Thyroid gland (tissue), 4 donors: ENCODE results near the gene PHACTR3. TPM values are rescaled to one million over a fixed set of nuclear protein-coding genes. Genes with fewer than 3 reads are reported as not detected.
"Not testable (repeated sequence)": the region's sequence is repeated elsewhere in the genome, so short reads cannot be mapped to it uniquely, and the experiment has no call there.

Source experiments
- DNase-seq, 2 donors: peaks; one replicate each; pipeline ENCODE4 v3.0.0-alpha.2; 2019
- H3K27ac ChIP-seq, 3 donors: fragments of 200-600 bp; sonication (generic); 1 replicate in 2 of 3; 2 replicates in 1 of 3; pipeline ENCODE4 v1.5.1; 2016 to 2019; ENCODE audit warnings: mild to moderate bottlenecking in 1 of 3, moderate library complexity in 1 of 3
- H3K27me3 ChIP-seq: fragments of 200-600 bp; sonication (generic); one replicate; pipeline ENCODE4 v1.5.1; 2019
- H3K36me3 ChIP-seq, 2 donors: fragments of 200-600 bp; sonication (generic); one replicate each; pipeline ENCODE4 v1.5.1; 2016 to 2019
- H3K4me1 ChIP-seq, 2 donors: fragments of 200-600 bp; sonication (generic); one replicate each; pipeline ENCODE4 v1.5.1; 2017 to 2019
- H3K4me3 ChIP-seq, 3 donors: fragments of 200-600 bp; sonication (generic); replicated peaks in 1 of 3; 1 replicate in 2 of 3; 2 replicates in 1 of 3; pipeline ENCODE4 v1.5.1; 2016; ENCODE audit warnings: mild to moderate bottlenecking in 1 of 3
- H3K9me3 ChIP-seq: fragments of 200-600 bp; sonication (generic); one replicate; pipeline ENCODE4 v1.5.1; 2017
- POLR2A ChIP-seq, 2 donors: fragments of 450-650 bp; IDR thresholded peaks; one replicate each; pipeline ENCODE4 v1.6.1; 2017; ENCODE audit warnings: antibody characterized with exemption in 2 of 2, mild to moderate bottlenecking in 2 of 2, moderate library complexity in 1 of 2
- WGBS, 2 donors: methylation state at CpG; one replicate each; pipeline ENCODE4 v1.1.5; 2017; 5-methylcytosine and 5-hydroxymethylcytosine counted together
- intact Hi-C: fragments of 100-400 bp; cut with DNase I; formaldehyde crosslinking; loops from one replicate; pipeline ENCODE4 v1.15.1; 2023
- total RNA-seq, 4 donors: library from RNA; depleted of rRNA; stranded (reverse); fragments of >200 nt; gene quantifications; one replicate each; pipeline ENCODE4 v1.2.3, GENCODE V29; 2016
- TF ChIP-seq, protein P1 (sequence below), 6 experiments: fragments of 200-600 bp in 3 of 6; fragments of 450-650 bp in 3 of 6; sonication (generic) in 3 of 6; IDR thresholded peaks; one replicate each; pipeline ENCODE4 v1.5.1; 2016 to 2019; ENCODE audit warnings: antibody characterized with exemption in 6 of 6, mild to moderate bottlenecking in 2 of 6, inconsistent platforms in 1 of 6, moderate library complexity in 1 of 6

The PHACTR3 gene
- total RNA-seq, result 1 to 10 TPM in 1 of 4 donors, not detected in 3; 2.4 TPM

- no peak within 1 kb of the TSS for H3K27ac ChIP-seq
- peaks cover 16% of the 10 kb centered on the region for H3K27me3 ChIP-seq
- intact Hi-C loops, result no loop called here
- no peaks in the 10 kb centered on the region for H3K36me3 ChIP-seq
- no peaks in the 10 kb centered on the region for H3K9me3 ChIP-seq
- H3K4me1 ChIP-seq, result peaks cover 0 to 9% of the 10 kb centered on the region in 2 donors
- 4% methylated on average over 24 to 40 of the region's 40 CpGs for WGBS, 2 donors
- H3K4me3 ChIP-seq, result no peak within 1 kb of the TSS
- no peak for DNase-seq
- no peak for TF ChIP-seq POLR2A (IDR thresholded peaks at IDR 0.05)
- TF ChIP-seq, protein P1, sequence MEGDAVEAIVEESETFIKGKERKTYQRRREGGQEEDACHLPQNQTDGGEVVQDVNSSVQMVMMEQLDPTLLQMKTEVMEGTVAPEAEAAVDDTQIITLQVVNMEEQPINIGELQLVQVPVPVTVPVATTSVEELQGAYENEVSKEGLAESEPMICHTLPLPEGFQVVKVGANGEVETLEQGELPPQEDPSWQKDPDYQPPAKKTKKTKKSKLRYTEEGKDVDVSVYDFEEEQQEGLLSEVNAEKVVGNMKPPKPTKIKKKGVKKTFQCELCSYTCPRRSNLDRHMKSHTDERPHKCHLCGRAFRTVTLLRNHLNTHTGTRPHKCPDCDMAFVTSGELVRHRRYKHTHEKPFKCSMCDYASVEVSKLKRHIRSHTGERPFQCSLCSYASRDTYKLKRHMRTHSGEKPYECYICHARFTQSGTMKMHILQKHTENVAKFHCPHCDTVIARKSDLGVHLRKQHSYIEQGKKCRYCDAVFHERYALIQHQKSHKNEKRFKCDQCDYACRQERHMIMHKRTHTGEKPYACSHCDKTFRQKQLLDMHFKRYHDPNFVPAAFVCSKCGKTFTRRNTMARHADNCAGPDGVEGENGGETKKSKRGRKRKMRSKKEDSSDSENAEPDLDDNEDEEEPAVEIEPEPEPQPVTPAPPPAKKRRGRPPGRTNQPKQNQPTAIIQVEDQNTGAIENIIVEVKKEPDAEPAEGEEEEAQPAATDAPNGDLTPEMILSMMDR (IDR thresholded peaks at IDR 0.05), result no peak
These were observed at the start of gene PHACTR3 for GRCh38 chr20:59603781-59604541. TSS of gene PHACTR3 (plus strand) at chr20:59604540. CDS start at chr20:59605015, 475 bp downstream.

DNA sequence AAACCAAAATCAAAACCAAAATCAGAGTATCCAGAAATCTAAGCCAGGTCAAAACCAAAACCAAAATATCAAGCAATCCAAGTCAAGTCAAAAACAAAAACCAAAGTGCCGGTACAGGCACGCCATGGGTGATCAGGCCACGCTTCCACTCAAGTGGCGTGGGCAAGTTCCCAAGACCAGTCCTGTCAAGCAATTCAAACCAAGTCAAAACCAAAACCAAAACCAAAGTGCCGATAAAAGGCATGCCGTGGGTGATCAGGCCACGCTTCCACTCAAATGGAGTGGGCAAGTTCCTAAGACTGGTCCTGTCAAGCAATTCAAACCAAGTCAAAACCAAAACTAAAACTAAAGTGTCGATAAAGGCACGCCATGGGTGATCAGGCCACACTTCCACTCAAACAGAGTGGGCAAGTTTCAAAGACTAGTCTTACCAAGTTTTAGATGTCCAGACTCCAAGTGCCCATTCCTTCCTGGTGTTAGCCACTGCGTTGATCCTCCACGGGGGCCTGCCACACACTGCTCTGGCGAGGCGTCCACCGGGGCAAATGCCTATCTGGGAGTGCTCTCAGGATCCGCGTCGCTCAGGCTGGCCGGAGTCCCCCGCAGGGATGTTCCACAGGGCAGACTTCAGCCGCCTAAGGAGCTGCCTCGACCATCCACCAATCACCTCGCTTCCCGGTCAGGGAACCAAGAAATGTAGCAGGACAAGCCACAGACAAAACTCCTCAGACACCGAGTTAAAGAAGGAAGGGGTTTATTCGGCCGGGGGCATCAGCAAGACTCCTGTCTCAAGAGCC, 46.4 kb upstream of the PHACTR3 start:
- 87 to 88% methylated on average over 18 to 26 of the region's 26 CpGs for WGBS, 2 donors
- DNase-seq, intact Hi-C loops, H3K4me1 ChIP-seq, H3K27ac ChIP-seq, H3K27me3 ChIP-seq, H3K36me3 ChIP-seq, H3K9me3 ChIP-seq, H3K4me3 ChIP-seq: not testable (repeated sequence)

GRCh38 chr20:59559024-59559817, 45.1 kb upstream of the PHACTR3 start:
- Histone ChIP-seq H3K27me3 (no peaks in the 10 kb centered on the region), H3K36me3 (no peaks in the 10 kb centered on the region), H3K4me1 (no peaks in the 10 kb centered on the region), H3K4me3 (no peak overlapping the region), H3K27ac (no peak overlapping the region), H3K9me3 (no peaks in the 10 kb centered on the region)
- DNase-seq, result no peak
- TF ChIP-seq, protein P1 (IDR thresholded peaks at IDR 0.05), result no peak
- no peak for TF ChIP-seq POLR2A (IDR thresholded peaks at IDR 0.05)
- intact Hi-C loops, result no loop called here
- WGBS, 2 donors, result 87 to 94% methylated on average over 14 of the region's 14 CpGs

- H3K27ac ChIP-seq, result no peak overlapping the region
- intact Hi-C loops, result no loop called here
- no peaks in the 10 kb centered on the region for H3K9me3 ChIP-seq
- TF ChIP-seq, protein P1 (IDR thresholded peaks at IDR 0.05), result no peak
- no peak for TF ChIP-seq POLR2A (IDR thresholded peaks at IDR 0.05)
- no peaks in the 10 kb centered on the region for H3K27me3 ChIP-seq
- no peak for DNase-seq
- no peaks in the 10 kb centered on the region for H3K36me3 ChIP-seq
- 86% methylated on average over 7 of the region's 7 CpGs for WGBS, 2 donors
- no peaks in the 10 kb centered on the region for H3K4me1 ChIP-seq
- H3K4me3 ChIP-seq, result no peak overlapping the region
These were observed 44.5 kb upstream of the PHACTR3 start for GRCh38 chr20:59559863-59560262.

GRCh38 chr20:59560588-59561227, 43.6 kb upstream of the PHACTR3 start:
- Histone ChIP-seq H3K4me3 (no peak overlapping the region), H3K9me3 (no peaks in the 10 kb centered on the region), H3K4me1 (no peaks in the 10 kb centered on the region), H3K36me3 (no peaks in the 10 kb centered on the region), H3K27me3 (no peaks in the 10 kb centered on the region), H3K27ac (no peak overlapping the region)
- TF ChIP-seq, protein P1 (IDR thresholded peaks at IDR 0.05), result peak in 4 of 6 experiments; percentile 22 to 51 (median 38)
- no peak for TF ChIP-seq POLR2A (IDR thresholded peaks at IDR 0.05)
- WGBS, 2 donors, result 25 to 40% methylated on average over 7 of the region's 7 CpGs
- intact Hi-C loops, result no loop called here
- DNase-seq, result no peak
